ENCODE measurements around the gene CHRNA4. TPM values are rescaled to one million over a fixed set of nuclear protein-coding genes. Genes with fewer than 3 reads are reported as not detected.
A peak's percentile ranks its signal among the peaks of the same experiment; 100 is the strongest.

The CHRNA4 gene
- total and polyA plus RNA-seq, 2 of the 13 experiments (the other 11 are each of a cell fraction or from before 2014, with no cell fraction given), result not detected

GRCh38 chr20:63403403-63404105, 42.4 kb upstream of the CHRNA4 start (continued):
- TF ChIP-seq POGK (CRISPR knock-in tag; conservative IDR thresholded peaks at IDR 0.05) (no peak), FOXO1 (CRISPR knock-in tag; IDR thresholded peaks at IDR 0.05) (no peak), AGO1 (IDR thresholded peaks at IDR 0.05; ENCODE audit: low read depth, low read length, poor library complexity, severe bottlenecking) (no peak), ZNF451 (CRISPR knock-in tag; IDR thresholded peaks at IDR 0.05) (no peak), NFE2L1 (CRISPR knock-in tag; IDR thresholded peaks at IDR 0.05; ENCODE audit: borderline replicate concordance) (no peak)

GRCh38 chr20:63402860-63403220, 41.7 kb upstream of the CHRNA4 start:
- no peak overlapping the region for H3K4me2 ChIP-seq (ENCODE audit: low read depth, low read length)
- no peak overlapping the region for H2AFZ ChIP-seq (ENCODE audit: low read length)
- WGBS (ENCODE audit: low lambda C conversion rate), result 16% methylated on average over 7 of the region's 9 CpGs
- ATAC-seq, result no peak
- intact Hi-C loops (cut with micrococcal nuclease; ENCODE audit: unreplicated experiment) (no loop called here), in situ Hi-C loops (cut with HindIII; ENCODE audit: extremely low pct_ligation_motif_present, low pct_unique_long_range_greater_than_20kb) (no loop called here)
- H3K27me3 ChIP-seq (ENCODE audit: control insufficient read depth in 1 of 2, insufficient read depth in 2 of 2, low read length in 2 of 2), result peaks cover 51 to 97% of the 10 kb centered on the region in 2 experiments
- no peak for TF ChIP-seq CBX1 (IDR thresholded peaks at IDR 0.05; ENCODE audit: low read depth)
- TF ChIP-seq EP300 (IDR thresholded peaks at IDR 0.05; ENCODE audit: low read depth in 2 of 2, low read length in 2 of 2), result no peak
- no peak for TF ChIP-seq EP300 (CRISPR knock-in tag; IDR thresholded peaks at IDR 0.05; ENCODE audit: borderline replicate concordance)
- TF ChIP-seq GTF3A (CRISPR knock-in tag; conservative IDR thresholded peaks at IDR 0.05), result 0 out of 2 replicates have a peak, but pooled peaks have one; percentile 1
- TF ChIP-seq IRX3 (CRISPR knock-in tag; IDR thresholded peaks at IDR 0.05; ENCODE audit: borderline replicate concordance, low read depth), result no peak
- TF ChIP-seq GTF2F1 (IDR thresholded peaks at IDR 0.05; ENCODE audit: low read length), result no peak
- no peak for TF ChIP-seq WIZ (CRISPR knock-in tag; IDR thresholded peaks at IDR 0.05)
- TF ChIP-seq SOX6 (IDR thresholded peaks at IDR 0.05), result no peak
- TF ChIP-seq SOX6 (CRISPR knock-in tag; IDR thresholded peaks at IDR 0.05), result no peak
- TF ChIP-seq ZNF724P (CRISPR knock-in tag; IDR thresholded peaks at IDR 0.05; ENCODE audit: borderline replicate concordance), result no peak
- TF ChIP-seq HMGXB4 (CRISPR knock-in tag; IDR thresholded peaks at IDR 0.05; ENCODE audit: borderline replicate concordance in 1 of 2, low read depth in 1 of 2), result no peak
- no peak for TF ChIP-seq EEA1 (CRISPR knock-in tag; IDR thresholded peaks at IDR 0.05; ENCODE audit: borderline replicate concordance)
- no peak for TF ChIP-seq KDM6A (CRISPR knock-in tag; IDR thresholded peaks at IDR 0.05; ENCODE audit: low read depth)
- no peak for TF ChIP-seq ZNF207 (IDR thresholded peaks at IDR 0.05; ENCODE audit: borderline replicate concordance)
- TF ChIP-seq ZNF747 (CRISPR knock-in tag; IDR thresholded peaks at IDR 0.05; ENCODE audit: borderline replicate concordance), result no peak
- 0 out of 2 replicates have a peak, but pooled peaks have one; percentile 53 for TF ChIP-seq PCBP1 (IDR thresholded peaks at IDR 0.05; ENCODE audit: borderline replicate concordance, low read depth, low read length)
- no peak for TF ChIP-seq THAP11 (CRISPR knock-in tag; IDR thresholded peaks at IDR 0.05)
- no peak overlapping the region for H3K27ac ChIP-seq (ENCODE audit: extremely low read length, insufficient read depth, low read length)
- H3K9me3 ChIP-seq (ENCODE audit: low read length), result no peaks in the 10 kb centered on the region
- no peak for FAIRE-seq
- H3K36me3 ChIP-seq (replicated peaks in 1 of 2; ENCODE audit: control insufficient read depth in 1 of 2, insufficient read depth in 2 of 2, low read length in 2 of 2), result no peaks in the 10 kb centered on the region
- H3K9ac ChIP-seq (ENCODE audit: insufficient read depth, low read depth, low read length), result no peak overlapping the region
- peaks cover 4% of the 10 kb centered on the region; the same call in 1 of the 2 replicates for H4K20me1 ChIP-seq (ENCODE audit: insufficient read depth, low read length)
- POLR2A ChIA-PET, result no interaction called here
- CTCF ChIA-PET (ENCODE audit: low intra/inter-chr PET ratio, low total read pairs), result no interaction called here
- H3K79me2 ChIP-seq (ENCODE audit: insufficient read depth, low read length), result no peaks in the 10 kb centered on the region
- BruUV-seq (replicated peaks), result no TSS peak
- no peak overlapping the region for H3K4me3 ChIP-seq (replicated peaks in 1 of 3; ENCODE audit: insufficient read depth in 1 of 3, low read depth in 2 of 3, low read length in 3 of 3)
- H3K4me1 ChIP-seq (ENCODE audit: insufficient read depth, low read length), result no peaks in the 10 kb centered on the region; the same call in 1 of the 2 replicates
- no peak for DNase-seq (ENCODE audit: low spot score)
